T-helper 17 cell (primary cell): ENCODE results near the gene ANOS1. TPM values are rescaled to one million over a fixed set of nuclear protein-coding genes. Genes with fewer than 3 reads are reported as not detected.
A peak's percentile ranks its signal among the peaks of the same experiment; 100 is the strongest.
"Not testable (repeated sequence)": the region's sequence is repeated elsewhere in the genome, so short reads cannot be mapped to it uniquely, and the experiment has no call there.

Source experiments
- ATAC-seq: fragments of 150-1000 bp; cut with Tn5 transposase; 2 replicates; pipeline ENCODE4 v1.10.0; 2021; ENCODE audit warnings: mild to moderate bottlenecking, moderate library complexity
- DNase-seq, 3 donors: peaks; one replicate each; pipeline versions ENCODE4 v3.0.0 to v3.0.0-alpha.2; 2020 to 2021
- H3K9me3 ChIP-seq: one replicate; pipeline ENCODE4 v1.7.0; 2013; ENCODE audit warnings: low read length, mild to moderate bottlenecking; ENCODE audit not compliant: control insufficient read depth, poor library complexity, severe bottlenecking
- H3K27ac Mint-ChIP-seq: one replicate; pipeline ENCODE4 v1.8.0; 2022; ENCODE audit warnings: mild to moderate bottlenecking, moderate library complexity, mixed read lengths
- H3K27me3 Mint-ChIP-seq: one replicate; pipeline ENCODE4 v1.8.0; 2022; ENCODE audit warnings: mixed read lengths
- H3K36me3 Mint-ChIP-seq: one replicate; pipeline ENCODE4 v1.8.0; 2022; ENCODE audit warnings: low read depth, mixed read lengths
- H3K4me1 Mint-ChIP-seq: one replicate; pipeline ENCODE4 v1.8.0; 2022; ENCODE audit warnings: mild to moderate bottlenecking, mixed read lengths
- H3K4me3 Mint-ChIP-seq: one replicate; pipeline ENCODE4 v1.8.0; 2022; ENCODE audit warnings: mild to moderate bottlenecking, moderate library complexity, mixed read lengths
- total RNA-seq, 4 donors: library from RNA in 2 of 4; stranded (reverse) in 2 of 4; gene quantifications; one replicate each; pipeline ENCODE4 v1.2.3 and lab custom pipeline; 2022 to 2026

Gene ANOS1, protein sequence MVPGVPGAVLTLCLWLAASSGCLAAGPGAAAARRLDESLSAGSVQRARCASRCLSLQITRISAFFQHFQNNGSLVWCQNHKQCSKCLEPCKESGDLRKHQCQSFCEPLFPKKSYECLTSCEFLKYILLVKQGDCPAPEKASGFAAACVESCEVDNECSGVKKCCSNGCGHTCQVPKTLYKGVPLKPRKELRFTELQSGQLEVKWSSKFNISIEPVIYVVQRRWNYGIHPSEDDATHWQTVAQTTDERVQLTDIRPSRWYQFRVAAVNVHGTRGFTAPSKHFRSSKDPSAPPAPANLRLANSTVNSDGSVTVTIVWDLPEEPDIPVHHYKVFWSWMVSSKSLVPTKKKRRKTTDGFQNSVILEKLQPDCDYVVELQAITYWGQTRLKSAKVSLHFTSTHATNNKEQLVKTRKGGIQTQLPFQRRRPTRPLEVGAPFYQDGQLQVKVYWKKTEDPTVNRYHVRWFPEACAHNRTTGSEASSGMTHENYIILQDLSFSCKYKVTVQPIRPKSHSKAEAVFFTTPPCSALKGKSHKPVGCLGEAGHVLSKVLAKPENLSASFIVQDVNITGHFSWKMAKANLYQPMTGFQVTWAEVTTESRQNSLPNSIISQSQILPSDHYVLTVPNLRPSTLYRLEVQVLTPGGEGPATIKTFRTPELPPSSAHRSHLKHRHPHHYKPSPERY
- total RNA-seq (under 1 TPM; 0.05 TPM), total RNA-seq (lab: John Stamatoyannopoulos, UW) (0 to 0.12 reads per million in 2 donors)

DNA sequence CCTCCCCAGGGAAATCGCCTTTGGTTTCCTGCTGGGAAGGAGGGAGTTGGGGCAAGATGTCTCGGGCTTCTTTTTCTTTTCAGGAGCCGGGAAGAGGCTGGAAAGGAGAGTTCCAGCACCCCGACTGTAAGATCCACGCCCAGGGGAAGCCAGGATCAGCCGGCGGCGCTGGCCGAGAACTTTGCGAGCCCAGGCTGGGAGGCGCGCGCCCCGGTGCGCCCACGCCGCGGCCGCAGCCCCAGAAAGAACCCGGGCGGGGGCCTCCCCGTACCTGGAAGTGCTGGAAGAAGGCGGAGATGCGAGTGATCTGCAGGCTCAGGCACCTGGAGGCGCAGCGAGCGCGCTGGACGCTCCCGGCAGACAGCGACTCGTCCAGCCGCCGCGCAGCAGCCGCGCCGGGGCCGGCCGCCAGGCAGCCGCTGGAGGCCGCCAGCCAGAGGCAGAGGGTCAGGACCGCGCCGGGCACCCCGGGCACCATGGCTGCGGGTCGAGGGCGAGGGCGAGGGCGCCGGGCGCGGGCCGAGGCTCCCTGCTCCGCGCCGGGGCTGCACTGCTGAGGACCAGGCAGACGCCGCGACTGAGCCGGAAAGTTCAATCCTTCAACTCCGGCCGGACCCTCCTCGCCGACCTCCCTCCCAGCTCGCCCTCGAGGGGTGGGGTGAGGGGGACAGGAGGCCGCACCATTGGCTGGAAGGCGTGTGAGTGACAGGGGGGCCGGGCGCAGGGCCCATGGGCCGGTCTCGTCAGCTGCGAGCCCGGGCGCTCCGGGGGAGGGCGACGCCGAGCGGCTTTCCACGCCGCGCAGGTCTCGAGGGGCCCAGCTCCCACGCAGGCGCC is at the start of gene ANOS1:
Gene ANOS1 (minus strand): TSS at position 579 of the 837 bp plus-strand sequence. CDS start 101 bp downstream, at position 478.
- ATAC-seq (no peak), DNase-seq (no peak)
- H3K4me1 Mint-ChIP-seq, result no peaks in the 10 kb centered on the region
- no peaks in the 10 kb centered on the region for H3K9me3 ChIP-seq
- H3K27me3 Mint-ChIP-seq, result peaks cover 27% of the 10 kb centered on the region
- no peak within 1 kb of the TSS for H3K27ac Mint-ChIP-seq
- H3K36me3 Mint-ChIP-seq, result no peaks in the 10 kb centered on the region
- no peak within 1 kb of the TSS for H3K4me3 Mint-ChIP-seq

DNA sequence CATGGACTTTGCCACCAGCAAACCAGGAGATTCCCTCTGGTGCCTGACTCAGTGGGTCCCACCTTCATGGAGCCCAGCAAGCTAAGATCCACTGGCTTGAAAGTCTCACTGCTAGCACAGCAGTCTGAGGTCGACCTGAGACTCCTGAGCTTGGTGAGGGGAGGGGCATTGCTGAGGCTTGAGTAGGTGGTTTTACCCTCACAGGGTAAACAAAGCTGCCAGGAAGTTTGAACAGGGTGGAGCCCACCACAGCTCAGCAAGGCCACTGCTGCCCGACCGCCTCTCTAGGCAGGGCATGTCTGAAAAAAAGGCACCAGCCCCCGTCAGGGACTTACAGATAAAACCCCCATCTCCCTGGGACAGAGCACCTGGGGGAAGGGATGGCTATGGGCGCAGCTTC is 41.2 kb upstream of the ANOS1 start:
- Mint-ChIP-seq H3K36me3 (no peaks in the 10 kb centered on the region), H3K4me3 (no peak overlapping the region), H3K27me3 (no peaks in the 10 kb centered on the region), H3K4me1 (peaks cover 3% of the 10 kb centered on the region), H3K27ac (no peak overlapping the region)
- DNase-seq, result no peak
- ATAC-seq, result no peak
- no peaks in the 10 kb centered on the region for H3K9me3 ChIP-seq

DNA sequence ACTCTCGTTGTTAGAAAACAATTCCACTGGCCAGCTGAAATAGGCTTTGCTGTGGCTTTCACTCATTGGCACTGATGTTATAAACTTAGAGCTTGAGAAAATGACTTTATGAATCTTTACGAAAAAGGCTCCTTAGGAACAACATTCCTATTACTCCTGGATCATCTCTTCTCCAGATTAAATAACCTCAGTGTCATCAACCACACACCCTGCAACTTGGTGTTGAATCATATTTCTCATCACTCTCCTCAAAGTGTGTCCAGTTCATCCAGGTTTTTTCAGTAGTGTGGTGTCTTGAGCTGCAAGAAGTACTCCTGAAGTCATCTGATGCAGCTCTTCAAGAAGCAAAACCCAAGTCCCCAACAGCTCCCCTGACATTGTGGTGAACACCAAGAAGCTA is 28.1 kb upstream of the ANOS1 start:
- H3K4me1 Mint-ChIP-seq, result no peaks in the 10 kb centered on the region
- no peak overlapping the region for H3K4me3 Mint-ChIP-seq
- H3K9me3 ChIP-seq, result no peaks in the 10 kb centered on the region

DNA sequence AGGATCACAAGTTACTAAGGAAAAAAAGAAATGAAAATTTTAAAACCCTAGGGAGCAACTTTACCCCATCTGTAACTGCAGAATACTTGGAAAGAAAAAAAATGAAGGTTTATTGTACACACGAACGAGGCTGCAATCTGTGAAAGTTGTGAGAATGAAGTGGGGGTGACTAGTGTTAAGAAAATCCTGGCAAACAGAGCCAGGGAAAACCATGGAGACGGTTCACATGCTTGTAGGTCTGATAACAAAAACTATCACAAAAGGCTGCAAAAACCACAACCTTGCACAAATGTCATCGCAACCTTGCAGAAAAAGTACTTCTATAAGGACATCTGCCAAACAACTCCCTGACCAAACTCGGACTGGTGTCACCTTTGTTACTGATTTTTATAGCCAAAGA is 26.8 kb upstream of the ANOS1 start:
- H3K27me3 Mint-ChIP-seq, result peaks cover 14% of the 10 kb centered on the region
- H3K4me3 Mint-ChIP-seq, ATAC-seq, DNase-seq, H3K36me3 Mint-ChIP-seq, H3K4me1 Mint-ChIP-seq, H3K27ac Mint-ChIP-seq, H3K9me3 ChIP-seq: not testable (repeated sequence)

More for the DNA sequence above, 28.1 kb upstream of the ANOS1 start:
- DNase-seq, result no peak
- H3K36me3 Mint-ChIP-seq, result no peaks in the 10 kb centered on the region
- H3K27ac Mint-ChIP-seq, result no peak overlapping the region
- peaks cover 15% of the 10 kb centered on the region for H3K27me3 Mint-ChIP-seq
- no peak for ATAC-seq

DNA sequence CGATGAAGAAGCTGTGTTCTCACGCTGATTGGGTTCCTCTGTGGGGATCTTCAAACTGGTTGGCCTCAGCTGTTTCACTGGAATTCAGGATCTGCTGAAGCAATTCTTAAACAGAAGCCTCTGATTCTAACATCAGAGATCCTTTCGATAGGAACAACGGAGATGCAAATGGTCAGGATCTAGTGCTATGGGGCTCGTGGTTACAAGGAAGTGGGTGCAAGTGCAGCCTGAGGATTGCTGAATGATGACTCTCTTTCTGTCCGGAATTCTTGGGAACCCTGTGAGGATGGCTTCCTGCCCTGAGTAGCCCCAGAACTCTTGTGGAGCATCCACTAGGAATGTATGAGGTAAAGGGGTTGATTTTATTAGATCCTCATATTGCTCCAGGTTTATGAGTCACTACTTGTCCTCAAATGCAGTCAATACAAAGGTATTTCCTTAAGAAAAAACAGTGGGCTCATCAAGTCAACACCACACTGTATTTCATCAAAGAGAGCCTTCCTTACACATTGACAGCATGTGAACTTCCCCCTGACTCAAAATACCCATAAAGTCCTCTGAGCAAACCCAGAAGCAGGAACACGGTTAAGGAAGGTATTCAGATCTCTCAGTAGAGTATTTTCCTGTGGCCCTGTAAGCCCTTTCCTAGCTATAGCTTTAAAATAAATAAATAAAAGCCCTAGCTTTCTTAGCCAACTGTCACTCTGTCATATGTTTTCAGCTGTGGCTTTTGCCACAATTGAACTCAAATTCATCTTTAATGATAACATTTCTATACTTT is 25.9 kb upstream of the ANOS1 start:
- peaks cover 13% of the 10 kb centered on the region for H3K27me3 Mint-ChIP-seq
- not testable (repeated sequence) for H3K36me3 Mint-ChIP-seq, ATAC-seq, H3K4me1 Mint-ChIP-seq, H3K9me3 ChIP-seq, H3K27ac Mint-ChIP-seq, DNase-seq, H3K4me3 Mint-ChIP-seq

DNA sequence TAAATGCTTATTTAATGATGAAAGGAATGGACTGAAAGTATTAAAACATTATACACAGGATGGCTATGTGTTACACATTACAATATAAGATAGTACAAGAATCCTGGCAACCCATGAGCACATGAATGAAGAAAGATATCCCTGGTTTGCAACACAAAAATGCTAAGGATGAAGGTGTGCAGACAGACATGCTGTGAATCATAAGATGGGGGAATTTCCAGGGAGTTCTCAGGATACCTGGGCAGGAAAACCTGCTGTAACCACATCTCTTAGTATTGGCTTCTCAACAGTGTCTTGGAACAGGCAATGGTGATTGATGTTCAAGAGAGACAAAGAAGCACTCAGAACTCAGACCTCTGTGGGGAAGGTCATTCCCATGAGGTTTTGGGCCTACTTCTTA is 23.9 kb upstream of the ANOS1 start:
- no peak for ATAC-seq
- H3K9me3 ChIP-seq, result no peaks in the 10 kb centered on the region
- H3K27ac Mint-ChIP-seq, result no peak overlapping the region
- H3K4me1 Mint-ChIP-seq, result no peaks in the 10 kb centered on the region
- H3K4me3 Mint-ChIP-seq, result no peak overlapping the region
- H3K36me3 Mint-ChIP-seq, result peaks cover 2% of the 10 kb centered on the region
- H3K27me3 Mint-ChIP-seq, result peaks cover 9% of the 10 kb centered on the region
- DNase-seq, result no peak

DNA sequence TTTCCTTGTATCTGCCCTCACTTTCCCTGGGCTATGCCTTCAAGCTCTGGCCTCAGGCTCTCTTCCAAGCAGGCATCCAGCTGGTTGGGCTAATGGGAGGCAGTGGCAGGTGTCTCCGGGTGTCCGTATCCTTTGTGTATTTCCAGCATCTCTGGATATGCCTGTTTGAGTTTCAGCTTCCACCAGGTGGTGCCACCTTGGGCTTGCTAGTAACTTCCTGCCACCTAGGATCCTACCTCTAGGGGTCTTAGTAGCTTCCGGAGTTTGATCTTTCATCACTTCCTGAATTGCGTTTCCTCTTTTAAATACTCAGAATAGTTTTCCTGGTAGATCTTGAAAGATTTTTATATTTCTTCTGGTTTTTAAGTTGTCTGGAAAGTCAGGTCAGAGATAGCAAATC is 23.2 kb upstream of the ANOS1 start:
- ATAC-seq, result no peak
- H3K27me3 Mint-ChIP-seq, result peaks cover 9% of the 10 kb centered on the region
- no peak overlapping the region for H3K4me3 Mint-ChIP-seq
- peaks cover 2% of the 10 kb centered on the region for H3K36me3 Mint-ChIP-seq
- no peaks in the 10 kb centered on the region for H3K9me3 ChIP-seq
- no peak for DNase-seq
- no peaks in the 10 kb centered on the region for H3K4me1 Mint-ChIP-seq
- H3K27ac Mint-ChIP-seq, result no peak overlapping the region

DNA sequence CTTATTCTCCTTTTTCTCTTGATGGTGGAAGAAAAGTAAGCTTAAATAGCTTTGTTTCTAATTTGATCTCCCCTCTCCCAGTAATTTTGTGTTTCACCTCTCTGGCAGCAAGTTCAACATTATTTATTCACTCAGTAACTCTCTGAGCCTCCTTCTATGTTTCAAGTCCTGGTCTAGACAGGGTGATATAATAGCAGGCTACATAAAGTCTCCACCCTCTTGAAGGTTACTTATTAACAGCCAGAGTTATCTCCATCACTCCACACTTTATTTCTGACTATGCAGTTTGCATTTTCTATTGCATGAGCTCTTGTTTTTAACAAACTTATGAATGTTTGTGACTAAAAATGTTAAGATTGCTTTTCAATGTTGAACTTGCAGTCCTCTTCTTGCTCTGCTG is 17.8 kb upstream of the ANOS1 start:
- no peak for DNase-seq
- H3K9me3 ChIP-seq, result no peaks in the 10 kb centered on the region
- H3K4me1 Mint-ChIP-seq, result no peaks in the 10 kb centered on the region
- H3K27me3 Mint-ChIP-seq, result peaks cover 15% of the 10 kb centered on the region
- H3K36me3 Mint-ChIP-seq, result peaks cover 2% of the 10 kb centered on the region
- no peak overlapping the region for H3K4me3 Mint-ChIP-seq
- H3K27ac Mint-ChIP-seq, result no peak overlapping the region
- ATAC-seq, result no peak

DNA sequence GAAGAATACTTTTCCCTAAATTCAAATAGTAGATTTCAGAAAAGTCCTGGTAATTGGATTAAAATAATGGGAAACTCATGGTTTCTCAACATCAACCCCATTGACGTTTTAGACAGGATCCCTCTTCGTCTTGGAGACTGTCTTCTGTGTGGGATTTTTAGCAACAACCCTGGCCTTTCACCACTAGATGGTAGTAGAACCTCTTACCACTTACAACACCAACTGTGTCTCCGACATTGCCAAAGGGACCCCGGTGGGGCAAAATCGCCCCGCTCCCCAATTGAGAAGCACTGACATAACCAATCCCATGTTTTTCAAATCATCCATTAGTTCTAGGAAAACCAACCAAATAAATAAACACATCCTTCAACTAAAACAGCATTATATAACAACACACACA is 16.9 kb upstream of the ANOS1 start:
- H3K4me1 Mint-ChIP-seq, result no peaks in the 10 kb centered on the region
- H3K9me3 ChIP-seq, result no peaks in the 10 kb centered on the region
- ATAC-seq, result no peak

DNA sequence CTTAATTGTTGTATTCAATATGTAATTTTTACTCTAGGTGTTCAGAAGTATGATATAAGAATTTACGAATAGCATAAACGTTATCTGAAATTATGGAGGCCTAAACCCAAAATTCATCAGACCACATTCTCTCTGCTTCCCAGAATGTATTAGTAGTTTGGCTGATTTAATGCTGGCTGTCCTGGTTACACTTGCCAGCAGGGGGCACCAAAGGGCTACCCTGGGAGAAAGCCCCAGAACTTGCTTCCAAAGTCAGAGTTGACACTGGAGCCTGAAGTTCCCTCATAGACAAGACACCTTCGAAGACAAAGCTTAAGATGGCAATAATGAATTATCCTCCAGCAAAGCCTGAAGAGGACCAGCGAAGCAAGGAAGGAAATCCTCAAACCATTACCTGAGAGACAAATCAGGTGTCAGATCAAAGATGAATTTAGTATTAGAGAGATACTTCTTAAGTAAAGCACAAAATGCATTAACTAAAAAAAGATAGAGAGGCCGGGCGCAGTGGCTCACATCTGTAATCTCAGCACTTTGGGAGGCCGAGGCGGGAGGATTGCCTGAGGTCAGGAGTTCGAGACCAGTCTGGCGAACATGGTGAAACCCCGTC is 11.3 kb upstream of the ANOS1 start:
- ATAC-seq (peak; percentile 46), DNase-seq (peak; percentile 16 to 40 (median 34))
- Mint-ChIP-seq H3K4me3 (no peak overlapping the region), H3K4me1 (no peaks in the 10 kb centered on the region), H3K27ac (no peak overlapping the region), H3K36me3 (no peaks in the 10 kb centered on the region), H3K27me3 (no peaks in the 10 kb centered on the region)
- no peaks in the 10 kb centered on the region for H3K9me3 ChIP-seq

More for the DNA sequence above, 16.9 kb upstream of the ANOS1 start:
- Mint-ChIP-seq H3K4me3 (no peak overlapping the region), H3K27me3 (peaks cover 15% of the 10 kb centered on the region), H3K36me3 (peaks cover 2% of the 10 kb centered on the region), H3K27ac (no peak overlapping the region)
- DNase-seq, result no peak

DNA sequence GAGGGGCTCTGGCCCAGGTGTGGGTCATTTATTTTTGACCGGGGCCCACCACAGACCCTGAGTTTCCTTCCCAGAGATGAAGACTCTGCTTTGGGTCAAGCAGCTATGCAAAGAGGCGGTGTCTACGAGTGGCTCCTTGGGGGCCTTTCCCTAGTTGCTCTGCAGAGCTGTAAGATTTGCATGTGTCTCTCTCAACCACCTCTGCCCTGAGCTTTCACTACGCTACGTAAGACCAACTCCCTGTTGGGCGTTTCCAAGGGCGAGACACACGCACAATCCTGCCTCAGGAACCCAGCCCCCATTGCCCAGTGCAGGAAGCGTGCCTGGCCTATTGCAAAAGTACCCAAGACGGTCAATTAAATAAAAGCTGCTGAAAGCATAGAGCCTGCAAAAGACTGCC is 10.0 kb upstream of the ANOS1 start:
- H3K4me1 Mint-ChIP-seq, result no peaks in the 10 kb centered on the region

DNA sequence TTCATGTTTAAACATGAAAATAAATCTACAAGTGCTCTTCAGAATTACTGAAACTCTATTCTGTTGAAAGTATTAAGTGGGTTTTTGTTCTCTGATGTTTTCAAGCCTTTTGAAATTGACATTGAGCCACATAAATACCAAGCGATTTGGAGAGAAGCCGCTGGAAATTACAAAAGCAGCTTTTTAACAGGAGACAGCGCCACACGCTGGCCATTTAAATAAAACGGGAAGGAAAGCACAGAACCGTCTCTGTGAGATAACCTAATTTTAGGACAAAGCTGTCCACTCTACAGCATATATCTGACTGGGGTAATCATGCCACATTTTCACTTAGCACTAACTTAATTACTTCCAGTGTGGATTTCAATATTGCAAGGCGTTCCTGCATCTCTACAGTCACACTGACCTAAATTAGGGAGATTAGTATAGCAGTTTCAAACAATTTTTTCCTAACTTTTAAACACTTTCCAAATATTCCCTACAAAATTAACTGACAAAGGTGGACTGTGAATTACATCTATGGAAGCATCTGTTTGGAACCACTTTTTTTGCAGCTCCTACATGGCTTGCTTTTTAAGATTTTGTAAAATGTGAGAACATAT is 6.8 kb upstream of the ANOS1 start:
- Mint-ChIP-seq H3K27me3 (no peaks in the 10 kb centered on the region), H3K27ac (no peak overlapping the region), H3K36me3 (no peaks in the 10 kb centered on the region), H3K4me1 (no peaks in the 10 kb centered on the region), H3K4me3 (no peak overlapping the region)
- no peaks in the 10 kb centered on the region for H3K9me3 ChIP-seq
- ATAC-seq (no peak), DNase-seq (peak in 1 of 3 donors; percentile 6)

More for the DNA sequence above, 10.0 kb upstream of the ANOS1 start:
- DNase-seq, result no peak
- Mint-ChIP-seq H3K4me3 (no peak overlapping the region), H3K27me3 (no peaks in the 10 kb centered on the region), H3K27ac (no peak overlapping the region), H3K36me3 (no peaks in the 10 kb centered on the region)
- ATAC-seq, result no peak
- H3K9me3 ChIP-seq, result no peaks in the 10 kb centered on the region
